Testis (tissue), 3 donors: ENCODE measurements around the gene PTRHD1. TPM values are rescaled to one million over a fixed set of nuclear protein-coding genes. Genes with fewer than 3 reads are reported as not detected.

Experiments used
- DNase-seq: peaks from one replicate; pipeline ENCODE4 v3.0.0-alpha.2; 2019
- H3K27ac ChIP-seq, 2 donors: fragments of 200-600 bp; sonication (generic); one replicate each; pipeline ENCODE4 v1.5.1; 2019
- H3K27me3 ChIP-seq: fragments of 200-600 bp; sonication (generic); one replicate; pipeline ENCODE4 v1.5.1; 2019
- H3K36me3 ChIP-seq: fragments of 200-600 bp; sonication (generic); one replicate; pipeline ENCODE4 v1.5.1; 2017; ENCODE audit warnings: low read depth; ENCODE audit errors: missing control alignments
- H3K4me1 ChIP-seq: fragments of 200-600 bp; sonication (generic); one replicate; pipeline ENCODE4 v1.5.1; 2019
- H3K4me3 ChIP-seq, 2 donors: fragments of 200-600 bp; sonication (generic); one replicate each; pipeline ENCODE4 v1.5.1; 2017 to 2019
- H3K9me3 ChIP-seq: fragments of 200-600 bp; sonication (generic); one replicate; pipeline ENCODE4 v1.5.1; 2017
- POLR2A ChIP-seq: fragments of 450-650 bp; IDR thresholded peaks from one replicate; pipeline ENCODE4 v1.6.1; 2017; ENCODE audit warnings: antibody characterized with exemption, mild to moderate bottlenecking, moderate library complexity
- WGBS, 2 donors: methylation state at CpG; one replicate each; pipeline ENCODE4 v1.1.5; 2018; 5-methylcytosine and 5-hydroxymethylcytosine counted together
- intact Hi-C: fragments of 100-400 bp; cut with DNase I; formaldehyde crosslinking; loops from one replicate; pipeline ENCODE4 v1.15.1; 2023; ENCODE audit warnings: low total_unique reads
- polyA plus RNA-seq: library from polyadenylated mRNA; stranded (reverse); fragments of 350-450 nt; fragmentation: Illumina TruSeq; extraction: RNeasy Lipid Tissue Mini Kit (QIAGEN cat#74804); gene quantifications from one replicate; pipeline ENCODE4 v1.2.3, GENCODE V29; 2014; ENCODE audit warnings: low read depth, low replicate concordance; ENCODE audit not compliant: insufficient read depth
- total RNA-seq, 2 donors: library from RNA; depleted of rRNA; stranded (reverse); fragments of >200 nt; gene quantifications; one replicate each; pipeline ENCODE4 v1.2.3, GENCODE V29; 2016
- TF ChIP-seq, protein P1 (sequence below), 3 experiments: fragments of 450-650 bp in 2 of 3; fragments of 200-600 bp in 1 of 3; sonication (generic) in 1 of 3; IDR thresholded peaks; one replicate each; pipeline ENCODE4 v1.5.1; 2016 to 2019; ENCODE audit warnings: antibody characterized with exemption in 3 of 3, mild to moderate bottlenecking in 2 of 3, moderate library complexity in 1 of 3

Gene PTRHD1
- total and polyA plus RNA-seq, 3 donors from 2014 or later: 60.4 to 122 (median 61.3) TPM

DNA sequence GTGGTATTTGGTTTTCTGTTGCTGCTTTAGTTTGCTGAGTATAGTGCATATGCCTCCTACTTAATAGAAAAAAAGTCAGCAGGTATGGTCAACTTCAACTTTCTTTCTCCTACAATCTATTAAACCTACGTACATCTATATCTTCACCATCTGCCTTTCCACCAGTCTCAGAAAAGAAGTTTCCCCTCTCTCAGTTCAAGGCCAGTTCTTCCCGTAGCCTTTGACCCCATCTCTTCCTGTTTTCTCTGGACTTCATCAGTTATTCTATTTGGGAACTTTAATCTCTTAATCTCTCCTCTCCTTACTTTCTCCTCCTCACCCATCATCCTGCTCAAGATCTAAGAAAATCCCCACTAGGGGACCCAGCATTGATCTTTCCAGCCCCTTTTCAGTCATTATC, 5.7 kb downstream of the PTRHD1 start:
- H3K36me3 ChIP-seq: no peaks in the 10 kb centered on the region
- no peaks in the 10 kb centered on the region for H3K27me3 ChIP-seq
- 56 to 66% methylated on average over 2 of the region's 2 CpGs for WGBS, 2 donors
- H3K4me3 ChIP-seq: no peak overlapping the region
- H3K4me1 ChIP-seq: no peaks in the 10 kb centered on the region
- H3K9me3 ChIP-seq: no peaks in the 10 kb centered on the region
- DNase-seq: no peak
- H3K27ac ChIP-seq: no peak overlapping the region
- intact Hi-C loops: no loop called here
- no peak for TF ChIP-seq POLR2A
- TF ChIP-seq, protein P1, sequence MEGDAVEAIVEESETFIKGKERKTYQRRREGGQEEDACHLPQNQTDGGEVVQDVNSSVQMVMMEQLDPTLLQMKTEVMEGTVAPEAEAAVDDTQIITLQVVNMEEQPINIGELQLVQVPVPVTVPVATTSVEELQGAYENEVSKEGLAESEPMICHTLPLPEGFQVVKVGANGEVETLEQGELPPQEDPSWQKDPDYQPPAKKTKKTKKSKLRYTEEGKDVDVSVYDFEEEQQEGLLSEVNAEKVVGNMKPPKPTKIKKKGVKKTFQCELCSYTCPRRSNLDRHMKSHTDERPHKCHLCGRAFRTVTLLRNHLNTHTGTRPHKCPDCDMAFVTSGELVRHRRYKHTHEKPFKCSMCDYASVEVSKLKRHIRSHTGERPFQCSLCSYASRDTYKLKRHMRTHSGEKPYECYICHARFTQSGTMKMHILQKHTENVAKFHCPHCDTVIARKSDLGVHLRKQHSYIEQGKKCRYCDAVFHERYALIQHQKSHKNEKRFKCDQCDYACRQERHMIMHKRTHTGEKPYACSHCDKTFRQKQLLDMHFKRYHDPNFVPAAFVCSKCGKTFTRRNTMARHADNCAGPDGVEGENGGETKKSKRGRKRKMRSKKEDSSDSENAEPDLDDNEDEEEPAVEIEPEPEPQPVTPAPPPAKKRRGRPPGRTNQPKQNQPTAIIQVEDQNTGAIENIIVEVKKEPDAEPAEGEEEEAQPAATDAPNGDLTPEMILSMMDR (IDR thresholded peaks at IDR 0.05): no peak

GRCh38 chr2:24785671-24786321, 7.4 kb downstream of the PTRHD1 start:
- WGBS, 2 donors: 92% methylated on average over 6 of the region's 6 CpGs
- Histone ChIP-seq H3K4me1 (no peaks in the 10 kb centered on the region), H3K27me3 (no peaks in the 10 kb centered on the region), H3K36me3 (no peaks in the 10 kb centered on the region), H3K4me3 (no peak overlapping the region), H3K9me3 (no peaks in the 10 kb centered on the region), H3K27ac (no peak overlapping the region)
- DNase-seq: no peak
- intact Hi-C loops: no loop called here
- TF ChIP-seq, protein P1 (IDR thresholded peaks at IDR 0.05): no peak
- no peak for TF ChIP-seq POLR2A

DNA sequence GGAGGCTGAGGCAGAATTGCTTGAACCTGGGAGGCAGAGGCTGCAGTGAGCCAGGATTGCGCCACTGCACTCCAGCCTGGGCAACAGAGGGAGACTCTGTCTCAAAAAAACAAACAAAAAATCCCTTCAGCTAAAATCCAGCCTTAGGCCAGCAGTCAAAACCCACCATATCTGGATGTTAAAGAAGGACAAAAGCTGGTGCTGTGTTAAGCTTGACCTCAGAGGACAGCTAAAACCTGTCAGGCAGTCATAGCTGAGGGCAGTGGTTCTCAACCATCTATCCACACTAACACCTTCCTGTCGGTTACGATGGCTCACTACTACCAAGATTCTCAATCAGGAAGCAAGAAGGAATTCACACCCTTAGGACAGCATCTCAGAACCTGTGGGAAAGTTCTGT, 9.6 kb downstream of the PTRHD1 start:
- Histone ChIP-seq H3K27me3 (no peaks in the 10 kb centered on the region), H3K36me3 (no peaks in the 10 kb centered on the region), H3K4me3 (no peak overlapping the region), H3K9me3 (no peaks in the 10 kb centered on the region), H3K4me1 (no peaks in the 10 kb centered on the region), H3K27ac (no peak overlapping the region)
- no peak for TF ChIP-seq POLR2A
- TF ChIP-seq, protein P1 (IDR thresholded peaks at IDR 0.05): no peak
- WGBS, 2 donors: 74 to 94% methylated on average over 3 of the region's 3 CpGs
- DNase-seq: no peak
- intact Hi-C loops: no loop called here

DNA sequence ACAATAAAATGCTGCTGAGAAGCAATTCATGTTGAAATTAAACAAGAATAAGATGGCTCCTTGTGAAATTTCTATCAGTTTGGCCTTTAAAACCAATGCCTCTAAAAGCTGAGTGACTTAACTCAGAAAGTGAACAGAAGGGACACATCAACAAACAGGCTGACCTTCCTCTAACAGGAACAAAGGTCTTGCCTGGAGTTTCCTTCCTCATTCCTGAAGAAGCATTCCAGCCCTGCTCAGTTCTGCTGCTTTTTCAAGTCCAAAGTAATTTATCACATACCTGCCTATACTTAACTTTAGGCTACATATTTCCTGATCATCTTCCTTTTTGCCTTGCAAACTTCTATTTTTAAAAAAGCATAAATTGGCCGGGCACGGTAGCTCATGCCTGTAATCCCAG, 14.1 kb downstream of the PTRHD1 start:
- WGBS, 2 donors: 70 to 85% methylated on average over 2 of the region's 2 CpGs
- no peak overlapping the region for H3K4me3 ChIP-seq
- TF ChIP-seq, protein P1 (IDR thresholded peaks at IDR 0.05): no peak
- no peak for TF ChIP-seq POLR2A
- intact Hi-C loops: no loop called here
- DNase-seq: no peak
- no peaks in the 10 kb centered on the region for H3K27me3 ChIP-seq
- H3K4me1 ChIP-seq: no peaks in the 10 kb centered on the region
- no peaks in the 10 kb centered on the region for H3K9me3 ChIP-seq
- no peaks in the 10 kb centered on the region for H3K36me3 ChIP-seq
- no peak overlapping the region for H3K27ac ChIP-seq

DNA sequence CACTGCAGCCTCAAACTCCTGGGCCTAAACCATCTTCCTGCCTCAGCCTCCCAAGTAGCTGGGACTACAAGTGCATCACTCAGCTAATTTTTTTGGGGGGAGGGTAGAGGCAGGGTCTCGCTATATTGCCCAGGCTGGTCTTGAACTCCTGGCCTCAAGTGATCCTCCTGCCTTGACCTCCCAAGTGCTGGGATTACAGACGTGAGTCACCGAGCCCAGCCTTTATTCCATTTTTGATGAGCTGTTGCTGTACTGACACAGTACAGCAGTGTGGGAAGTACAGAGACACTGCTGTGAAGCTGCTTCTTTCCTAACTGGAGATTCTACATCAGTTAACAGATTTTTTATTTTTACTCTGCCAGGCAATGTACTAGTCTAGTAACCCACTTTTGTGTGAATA, 18.8 kb downstream of the PTRHD1 start:
- 85 to 89% methylated on average over 3 of the region's 3 CpGs for WGBS, 2 donors
- Histone ChIP-seq H3K9me3 (no peaks in the 10 kb centered on the region), H3K4me3 (no peak overlapping the region), H3K27me3 (no peaks in the 10 kb centered on the region), H3K4me1 (no peaks in the 10 kb centered on the region), H3K27ac (no peak overlapping the region), H3K36me3 (no peaks in the 10 kb centered on the region)
- intact Hi-C loops: no loop called here
- no peak for DNase-seq
- no peak for TF ChIP-seq POLR2A
- TF ChIP-seq, protein P1 (IDR thresholded peaks at IDR 0.05): no peak
